OCI-LY3 (cell line): ENCODE measurements around the gene NTHL1.

Source experiments
- CTCF ChIP-seq: fragments of 200-600, 300-600 bp; sonication (generic); IDR thresholded peaks from 2 replicates; pipeline ENCODE4 v1.5.1; 2014; ENCODE audit warnings: antibody characterized with exemption, low read length, low read depth
- EZH2phosphoT487 ChIP-seq: fragments of 200-600 bp; shearing (Covaris generic); IDR thresholded peaks from 2 replicates; pipeline ENCODE4 v1.6.1; 2018; ENCODE audit warnings: antibody characterized with exemption, mixed run types, low read depth

GRCh38 chr16:2077696-2078095 lies 30.1 kb upstream of the NTHL1 start:
- no peak for TF ChIP-seq CTCF
- TF ChIP-seq EZH2phosphoT487, result no peak
